ENCODE data around the gene MACROD2. TPM values are rescaled to one million over a fixed set of nuclear protein-coding genes. Genes with fewer than 3 reads are reported as not detected.

MACROD2 gene
- polyA plus RNA-seq, 4 donors, result 1.00 to 4.8 (median 1.4) TPM

DNA sequence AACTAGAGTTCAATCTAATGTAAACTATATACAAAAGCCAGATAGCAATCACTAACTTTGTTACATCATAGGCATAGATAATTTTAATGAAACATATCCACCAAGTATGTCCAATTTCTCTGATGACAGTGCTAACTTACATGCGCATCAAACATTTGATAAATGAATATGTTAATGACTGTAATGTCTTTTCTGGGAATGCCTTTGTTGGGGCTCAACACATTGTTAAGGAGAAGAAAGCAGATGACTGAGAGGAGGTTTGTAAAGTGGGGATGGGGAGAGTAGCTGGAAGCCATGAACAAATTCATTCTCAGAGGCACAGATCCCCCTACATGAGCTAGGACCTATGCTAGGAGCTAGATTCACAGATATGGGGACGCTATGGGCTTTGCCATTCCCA is 1627.9 kb downstream of the MACROD2 start:
- DNase-seq (no peak), FAIRE-seq (no peak)
- no peak overlapping the region for H3K27ac ChIP-seq (ENCODE audit: low read depth in 1 of 3, low read length in 2 of 3)
- H3K36me3 ChIP-seq (ENCODE audit: control insufficient read depth in 3 of 3, insufficient read depth in 2 of 3, low read depth in 1 of 3, low read length in 3 of 3), result no peaks in the 10 kb centered on the region
- WGBS, 3 donors, result 92 to 97% (median 94%) methylated on average over 2 of the region's 2 CpGs
- peaks cover 0 to 3% of the 10 kb centered on the region in 2 donors for H3K9me3 ChIP-seq (ENCODE audit: control insufficient read depth in 2 of 2, insufficient read depth in 1 of 2, low read depth in 1 of 2, low read length in 1 of 2)
- H3K4me3 ChIP-seq (ENCODE audit: low read depth in 1 of 3, low read length in 3 of 3), result no peak overlapping the region
- H3K27me3 ChIP-seq (ENCODE audit: control insufficient read depth in 3 of 3, insufficient read depth in 3 of 3, low read length in 3 of 3), result no peaks in the 10 kb centered on the region
- H3K4me1 ChIP-seq (ENCODE audit: control insufficient read depth in 3 of 3, insufficient read depth in 2 of 3, low read depth in 1 of 3, low read length in 2 of 3), result no peaks in the 10 kb centered on the region

DNA sequence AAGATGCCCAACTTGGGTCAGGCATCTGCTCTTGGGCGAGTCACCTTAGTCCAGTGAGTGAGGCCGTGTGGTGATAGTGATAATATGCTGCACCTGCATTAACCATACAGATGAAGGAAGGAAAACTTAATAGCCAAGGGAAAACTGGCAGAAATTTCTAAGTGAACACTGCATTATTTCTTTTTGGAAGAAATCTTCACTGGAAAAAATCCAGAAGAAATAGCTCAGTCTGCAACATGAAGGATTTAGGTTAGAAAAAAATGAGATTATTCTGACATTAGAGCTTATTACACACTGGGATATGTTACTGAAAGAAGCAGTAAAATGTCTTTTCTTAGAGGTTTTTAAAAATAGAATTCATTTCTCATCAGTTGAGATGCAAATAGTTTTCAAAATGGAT is 1630.7 kb downstream of the MACROD2 start:
- no peak for FAIRE-seq
- Histone ChIP-seq H3K36me3 (ENCODE audit: control insufficient read depth in 3 of 3, insufficient read depth in 2 of 3, low read depth in 1 of 3, low read length in 3 of 3) (no peaks in the 10 kb centered on the region), H3K27me3 (ENCODE audit: control insufficient read depth in 3 of 3, insufficient read depth in 3 of 3, low read length in 3 of 3) (no peaks in the 10 kb centered on the region), H3K27ac (ENCODE audit: low read depth in 1 of 3, low read length in 2 of 3) (no peak overlapping the region), H3K9me3 (ENCODE audit: control insufficient read depth in 2 of 2, insufficient read depth in 1 of 2, low read depth in 1 of 2, low read length in 1 of 2) (peaks cover 0 to 3% of the 10 kb centered on the region in 2 donors), H3K4me1 (ENCODE audit: control insufficient read depth in 3 of 3, insufficient read depth in 2 of 3, low read depth in 1 of 3, low read length in 2 of 3) (no peaks in the 10 kb centered on the region), H3K4me3 (ENCODE audit: low read depth in 1 of 3, low read length in 3 of 3) (no peak overlapping the region)
- 65 to 86% (median 67%) methylated on average over 2 of the region's 2 CpGs for WGBS, 3 donors
- DNase-seq, result no peak

DNA sequence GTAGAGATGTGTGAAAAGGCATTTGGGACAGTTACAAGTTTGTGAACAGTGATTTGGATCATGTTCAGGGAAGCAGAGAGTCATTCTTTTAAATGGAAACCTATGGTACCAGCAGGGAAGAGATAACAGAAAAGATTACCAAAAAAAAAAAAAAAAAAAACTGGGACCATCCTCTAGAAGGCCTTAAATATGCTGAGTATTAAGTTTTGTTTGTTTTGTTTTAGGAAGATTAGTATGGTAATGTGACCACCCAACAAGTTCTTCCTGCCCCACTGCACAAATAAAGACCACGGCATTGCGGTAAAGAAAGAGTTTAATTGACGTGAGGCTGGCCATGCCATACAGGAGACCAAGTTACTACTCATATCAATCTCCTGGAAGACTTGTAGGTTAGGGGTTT is 1631.8 kb downstream of the MACROD2 start:
- 58 to 76% (median 63%) methylated on average over 3 of the region's 3 CpGs for WGBS, 3 donors
- Histone ChIP-seq H3K9me3 (ENCODE audit: control insufficient read depth in 2 of 2, insufficient read depth in 1 of 2, low read depth in 1 of 2, low read length in 1 of 2) (peaks cover 0 to 3% of the 10 kb centered on the region in 2 donors), H3K4me3 (ENCODE audit: low read depth in 1 of 3, low read length in 3 of 3) (no peak overlapping the region), H3K4me1 (ENCODE audit: control insufficient read depth in 3 of 3, insufficient read depth in 2 of 3, low read depth in 1 of 3, low read length in 2 of 3) (no peaks in the 10 kb centered on the region), H3K27ac (ENCODE audit: low read depth in 1 of 3, low read length in 2 of 3) (no peak overlapping the region), H3K36me3 (ENCODE audit: control insufficient read depth in 3 of 3, insufficient read depth in 2 of 3, low read depth in 1 of 3, low read length in 3 of 3) (no peaks in the 10 kb centered on the region), H3K27me3 (ENCODE audit: control insufficient read depth in 3 of 3, insufficient read depth in 3 of 3, low read length in 3 of 3) (peaks cover 0 to 2% (median 0%) of the 10 kb centered on the region in 3 donors)
- DNase-seq (no peak), FAIRE-seq (no peak)

DNA sequence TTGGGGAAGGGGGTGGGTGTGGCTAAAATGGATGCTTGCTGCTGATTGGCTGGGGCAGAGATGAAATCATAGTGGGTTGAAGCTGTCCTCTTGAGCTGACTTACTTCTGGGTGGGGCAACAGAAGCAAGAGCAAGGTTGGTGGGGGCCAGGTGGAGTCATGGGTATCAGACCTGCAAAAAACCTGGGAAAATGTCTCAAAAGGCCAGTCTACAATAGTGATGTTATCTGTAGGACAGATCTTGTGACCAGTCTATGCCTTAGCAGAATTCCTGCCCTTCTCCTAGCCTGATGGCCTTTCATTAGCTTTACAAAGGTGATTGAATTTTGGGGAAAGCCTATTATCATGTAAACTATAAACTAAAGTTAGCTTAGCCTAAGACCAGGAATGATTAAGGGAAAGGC is 1632.2 kb downstream of the MACROD2 start:
- Histone ChIP-seq H3K36me3 (ENCODE audit: control insufficient read depth in 3 of 3, insufficient read depth in 2 of 3, low read depth in 1 of 3, low read length in 3 of 3) (no peaks in the 10 kb centered on the region), H3K9me3 (ENCODE audit: control insufficient read depth in 2 of 2, insufficient read depth in 1 of 2, low read depth in 1 of 2, low read length in 1 of 2) (peaks cover 0 to 3% of the 10 kb centered on the region in 2 donors), H3K27me3 (ENCODE audit: control insufficient read depth in 3 of 3, insufficient read depth in 3 of 3, low read length in 3 of 3) (peaks cover 0 to 2% (median 0%) of the 10 kb centered on the region in 3 donors), H3K27ac (ENCODE audit: low read depth in 1 of 3, low read length in 2 of 3) (no peak overlapping the region), H3K4me1 (ENCODE audit: control insufficient read depth in 3 of 3, insufficient read depth in 2 of 3, low read depth in 1 of 3, low read length in 2 of 3) (no peaks in the 10 kb centered on the region), H3K4me3 (ENCODE audit: low read depth in 1 of 3, low read length in 3 of 3) (no peak overlapping the region)
- FAIRE-seq (no peak), DNase-seq (no peak)

DNA sequence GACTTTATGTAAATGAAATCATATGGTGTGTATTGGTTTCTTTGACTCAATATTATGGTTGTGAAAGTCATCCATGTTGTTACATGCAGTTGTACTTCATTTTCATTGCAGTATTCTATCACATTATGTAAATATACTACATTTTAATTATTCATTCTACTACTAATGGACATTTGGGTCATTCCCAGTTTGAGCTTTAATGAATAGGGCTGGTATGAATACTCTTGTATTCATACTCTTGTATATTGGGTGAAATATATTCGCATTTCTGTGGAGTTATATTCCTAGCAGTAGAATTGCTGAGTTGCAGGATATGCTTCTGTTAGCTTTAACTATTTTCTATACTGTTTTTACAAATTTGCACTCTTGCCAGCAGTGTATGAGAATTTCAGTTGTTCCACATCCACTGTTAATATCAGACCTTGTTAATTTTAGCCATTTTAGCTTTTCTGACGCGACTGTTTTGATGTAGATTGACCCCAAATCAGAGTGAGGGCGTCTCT is 1633.6 kb downstream of the MACROD2 start:
- peaks cover 0 to 2% (median 0%) of the 10 kb centered on the region in 3 donors for H3K27me3 ChIP-seq (ENCODE audit: control insufficient read depth in 3 of 3, insufficient read depth in 3 of 3, low read length in 3 of 3)
- 72 to 86% (median 86%) methylated on average over 4 of the region's 4 CpGs for WGBS, 3 donors
- no peak for FAIRE-seq

GRCh38 chr20:15630360-15630759 is 1635.0 kb downstream of the MACROD2 start:
- Histone ChIP-seq H3K9me3 (ENCODE audit: control insufficient read depth in 2 of 2, insufficient read depth in 1 of 2, low read depth in 1 of 2, low read length in 1 of 2) (peaks cover 0 to 3% of the 10 kb centered on the region in 2 donors), H3K4me1 (ENCODE audit: control insufficient read depth in 3 of 3, insufficient read depth in 2 of 3, low read depth in 1 of 3, low read length in 2 of 3) (no peaks in the 10 kb centered on the region), H3K36me3 (ENCODE audit: control insufficient read depth in 3 of 3, insufficient read depth in 2 of 3, low read depth in 1 of 3, low read length in 3 of 3) (no peaks in the 10 kb centered on the region), H3K27ac (ENCODE audit: low read depth in 1 of 3, low read length in 2 of 3) (no peak overlapping the region), H3K27me3 (ENCODE audit: control insufficient read depth in 3 of 3, insufficient read depth in 3 of 3, low read length in 3 of 3) (peaks cover 0 to 2% (median 0%) of the 10 kb centered on the region in 3 donors), H3K4me3 (ENCODE audit: low read depth in 1 of 3, low read length in 3 of 3) (no peak overlapping the region)
- no peak for FAIRE-seq
- 76 to 83% (median 77%) methylated on average over 4 of the region's 4 CpGs for WGBS, 3 donors
- DNase-seq, result no peak

More for the DNA sequence above, 1633.6 kb downstream of the MACROD2 start:
- Histone ChIP-seq H3K27ac (ENCODE audit: low read depth in 1 of 3, low read length in 2 of 3) (no peak overlapping the region), H3K4me1 (ENCODE audit: control insufficient read depth in 3 of 3, insufficient read depth in 2 of 3, low read depth in 1 of 3, low read length in 2 of 3) (no peaks in the 10 kb centered on the region), H3K9me3 (ENCODE audit: control insufficient read depth in 2 of 2, insufficient read depth in 1 of 2, low read depth in 1 of 2, low read length in 1 of 2) (peaks cover 0 to 3% of the 10 kb centered on the region in 2 donors), H3K36me3 (ENCODE audit: control insufficient read depth in 3 of 3, insufficient read depth in 2 of 3, low read depth in 1 of 3, low read length in 3 of 3) (no peaks in the 10 kb centered on the region), H3K4me3 (ENCODE audit: low read depth in 1 of 3, low read length in 3 of 3) (no peak overlapping the region)
- DNase-seq, result no peak

DNA sequence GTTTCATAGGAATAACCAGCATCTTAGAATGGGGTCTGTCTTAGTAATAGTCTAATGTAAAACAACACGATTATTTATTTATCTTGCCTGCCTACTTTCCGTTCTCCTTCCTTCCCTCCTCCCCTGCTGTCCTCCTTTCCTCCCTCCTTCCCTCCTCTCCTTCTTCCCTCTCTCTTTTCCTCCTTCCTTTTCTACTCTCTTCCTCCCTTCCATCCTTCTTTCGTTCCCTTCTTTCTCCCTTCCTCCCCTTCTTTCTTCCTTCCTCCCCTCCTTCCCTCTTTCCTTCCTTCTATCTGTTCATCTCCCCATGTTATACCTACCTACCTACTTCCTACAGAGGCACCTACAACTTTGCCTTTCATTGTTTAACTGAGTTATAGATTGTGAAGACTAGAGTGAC is 1637.4 kb downstream of the MACROD2 start:
- no peak overlapping the region for H3K4me3 ChIP-seq (ENCODE audit: low read depth in 1 of 3, low read length in 3 of 3)
- FAIRE-seq (no peak), DNase-seq (no peak)

DNA sequence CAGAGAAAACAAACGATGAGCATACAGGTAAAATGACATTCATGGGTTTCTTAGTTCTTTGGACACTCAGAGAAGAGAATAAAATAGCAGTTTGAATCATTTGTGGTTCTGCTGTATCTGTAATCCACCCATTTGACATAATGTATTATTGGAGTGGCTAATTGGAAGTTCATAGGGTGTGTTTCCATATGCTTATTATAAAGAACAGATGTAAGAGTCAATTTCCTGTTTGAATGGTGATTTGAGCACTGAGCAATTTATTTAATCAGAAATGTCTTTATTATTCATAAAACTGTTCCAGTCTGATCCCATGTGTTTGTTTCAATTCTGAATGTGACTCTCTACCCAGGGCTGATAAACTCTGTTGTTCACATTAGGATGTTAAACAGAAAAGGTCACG is 1638.8 kb downstream of the MACROD2 start:
- Histone ChIP-seq H3K27ac (ENCODE audit: low read depth in 1 of 3, low read length in 2 of 3) (no peak overlapping the region), H3K27me3 (ENCODE audit: control insufficient read depth in 3 of 3, insufficient read depth in 3 of 3, low read length in 3 of 3) (peaks cover 0 to 2% (median 0%) of the 10 kb centered on the region in 3 donors), H3K9me3 (ENCODE audit: control insufficient read depth in 2 of 2, insufficient read depth in 1 of 2, low read depth in 1 of 2, low read length in 1 of 2) (no peaks in the 10 kb centered on the region), H3K4me3 (ENCODE audit: low read depth in 1 of 3, low read length in 3 of 3) (no peak overlapping the region), H3K36me3 (ENCODE audit: control insufficient read depth in 3 of 3, insufficient read depth in 2 of 3, low read depth in 1 of 3, low read length in 3 of 3) (no peaks in the 10 kb centered on the region), H3K4me1 (ENCODE audit: control insufficient read depth in 3 of 3, insufficient read depth in 2 of 3, low read depth in 1 of 3, low read length in 2 of 3) (no peaks in the 10 kb centered on the region)
- FAIRE-seq (no peak), DNase-seq (no peak)
- 86 to 88% (median 88%) methylated on average over 2 of the region's 2 CpGs for WGBS, 3 donors

More for the DNA sequence above, 1637.4 kb downstream of the MACROD2 start:
- H3K36me3 ChIP-seq (ENCODE audit: control insufficient read depth in 3 of 3, insufficient read depth in 2 of 3, low read depth in 1 of 3, low read length in 3 of 3), result no peaks in the 10 kb centered on the region
- peaks cover 0 to 2% (median 0%) of the 10 kb centered on the region in 3 donors for H3K27me3 ChIP-seq (ENCODE audit: control insufficient read depth in 3 of 3, insufficient read depth in 3 of 3, low read length in 3 of 3)
- no peak overlapping the region for H3K27ac ChIP-seq (ENCODE audit: low read depth in 1 of 3, low read length in 2 of 3)
- 75 to 81% (median 76%) methylated on average over 3 of the region's 3 CpGs for WGBS, 3 donors
- H3K4me1 ChIP-seq (ENCODE audit: control insufficient read depth in 3 of 3, insufficient read depth in 2 of 3, low read depth in 1 of 3, low read length in 2 of 3), result no peaks in the 10 kb centered on the region
- no peaks in the 10 kb centered on the region for H3K9me3 ChIP-seq (ENCODE audit: control insufficient read depth in 2 of 2, insufficient read depth in 1 of 2, low read depth in 1 of 2, low read length in 1 of 2)

- no peaks in the 10 kb centered on the region for H3K36me3 ChIP-seq (ENCODE audit: control insufficient read depth in 3 of 3, insufficient read depth in 2 of 3, low read depth in 1 of 3, low read length in 3 of 3)
- no peaks in the 10 kb centered on the region for H3K4me1 ChIP-seq (ENCODE audit: control insufficient read depth in 3 of 3, insufficient read depth in 2 of 3, low read depth in 1 of 3, low read length in 2 of 3)
- H3K27ac ChIP-seq (ENCODE audit: low read depth in 1 of 3, low read length in 2 of 3), result no peak overlapping the region
- FAIRE-seq, result no peak
- no peaks in the 10 kb centered on the region for H3K27me3 ChIP-seq (ENCODE audit: control insufficient read depth in 3 of 3, insufficient read depth in 3 of 3, low read length in 3 of 3)
- DNase-seq, result no peak
- H3K4me3 ChIP-seq (ENCODE audit: low read depth in 1 of 3, low read length in 3 of 3), result no peak overlapping the region
- no peaks in the 10 kb centered on the region for H3K9me3 ChIP-seq (ENCODE audit: control insufficient read depth in 2 of 2, insufficient read depth in 1 of 2, low read depth in 1 of 2, low read length in 1 of 2)
- 66 to 76% (median 70%) methylated on average over 5 of the region's 5 CpGs for whole genome bisulfite sequencing, 3 donors
Measured at GRCh38 chr20:15637546-15637945, 1642.2 kb downstream of the MACROD2 start.
